Measurements from ENCODE around the gene ERAL1.

GRCh38 chr17:28860363-28860808 is 5.6 kb downstream of the ERAL1 start:
- TF ChIP-seq EZH2phosphoT487 (IDR thresholded peaks at IDR 0.05; ENCODE audit: low read depth, severe bottlenecking, unreplicated experiment) (no peak), CTCF (IDR thresholded peaks at IDR 0.05; ENCODE audit: poor library complexity) (no peak), EZH2 (IDR thresholded peaks at IDR 0.05; ENCODE audit: borderline replicate concordance) (no peak)

All from hepatocyte (in vitro differentiated cells).